Measurements from ENCODE around the gene TRAF7. TPM values are rescaled to one million over a fixed set of nuclear protein-coding genes. Genes with fewer than 3 reads are reported as not detected.
"Not testable (repeated sequence)": the region's sequence is repeated elsewhere in the genome, so short reads cannot be mapped to it uniquely, and the experiment has no call there.

Gene TRAF7
- total RNA-seq, 1 experiment from 2014 or later = 44.9 TPM

- BruUV-seq (replicated peaks); H3K4me2 ChIP-seq (ENCODE audit: low read length); H3K4me3 ChIP-seq (ENCODE audit: low read length); H3K9me2 ChIP-seq (replicated peaks; ENCODE audit: low read length); H3K79me2 ChIP-seq (ENCODE audit: low read length); H3K9me3 ChIP-seq (ENCODE audit: low read length); H3K27ac ChIP-seq (ENCODE audit: low read length); CTCF ChIA-PET; H2AFZ ChIP-seq (ENCODE audit: low read length); ATAC-seq; H3K9ac ChIP-seq (ENCODE audit: low read length); DNase-seq; H3K4me1 ChIP-seq (ENCODE audit: insufficient read depth, low read length); H3K36me3 ChIP-seq (ENCODE audit: low read depth, low read length); intact Hi-C loops (cut with micrococcal nuclease); H3K27me3 ChIP-seq (ENCODE audit: low read length); H3F3A ChIP-seq (ENCODE audit: low read length, unreplicated experiment); H4K20me1 ChIP-seq (ENCODE audit: low read length): not testable (repeated sequence)
- POLR2A ChIA-PET (ENCODE audit: unreplicated experiment) = interaction anchor here (0.6 kb wide), 1 partner anchor 31 kb away, joined by 3 read pairs; no protein-coding TSS in a partner anchor
Observed at GRCh38 chr16:2123706-2124376, 31.7 kb upstream of the TRAF7 start.

GRCh38 chr16:2124377-2124693 is 31.2 kb upstream of the TRAF7 start:
- H3K27ac ChIP-seq (ENCODE audit: low read length); H3K9ac ChIP-seq (ENCODE audit: low read length); POLR2A ChIA-PET (ENCODE audit: unreplicated experiment); H3K27me3 ChIP-seq (ENCODE audit: low read length); DNase-seq; H4K20me1 ChIP-seq (ENCODE audit: low read length); H3K9me3 ChIP-seq (ENCODE audit: low read length); H3K36me3 ChIP-seq (ENCODE audit: low read depth, low read length); ATAC-seq; H2AFZ ChIP-seq (ENCODE audit: low read length); H3K9me2 ChIP-seq (replicated peaks; ENCODE audit: low read length); H3K4me3 ChIP-seq (ENCODE audit: low read length); intact Hi-C loops (cut with micrococcal nuclease); H3K4me1 ChIP-seq (ENCODE audit: insufficient read depth, low read length); CTCF ChIA-PET; BruUV-seq (replicated peaks); H3F3A ChIP-seq (ENCODE audit: low read length, unreplicated experiment); H3K79me2 ChIP-seq (ENCODE audit: low read length); H3K4me2 ChIP-seq (ENCODE audit: low read length): not testable (repeated sequence)

GRCh38 chr16:2124694-2125444 is 30.7 kb upstream of the TRAF7 start:
- H3K27ac ChIP-seq (ENCODE audit: low read length); POLR2A ChIA-PET (ENCODE audit: unreplicated experiment); H3K9me3 ChIP-seq (ENCODE audit: low read length); H3K4me1 ChIP-seq (ENCODE audit: insufficient read depth, low read length); H3K36me3 ChIP-seq (ENCODE audit: low read depth, low read length); intact Hi-C loops (cut with micrococcal nuclease); H3K9me2 ChIP-seq (replicated peaks; ENCODE audit: low read length); H3K79me2 ChIP-seq (ENCODE audit: low read length); H2AFZ ChIP-seq (ENCODE audit: low read length); H3K4me2 ChIP-seq (ENCODE audit: low read length); CTCF ChIA-PET; H3F3A ChIP-seq (ENCODE audit: low read length, unreplicated experiment); H3K9ac ChIP-seq (ENCODE audit: low read length); BruUV-seq (replicated peaks); H4K20me1 ChIP-seq (ENCODE audit: low read length); H3K4me3 ChIP-seq (ENCODE audit: low read length); DNase-seq; H3K27me3 ChIP-seq (ENCODE audit: low read length); ATAC-seq: not testable (repeated sequence)

- H3F3A ChIP-seq (ENCODE audit: low read length, unreplicated experiment); POLR2A ChIA-PET (ENCODE audit: unreplicated experiment); ATAC-seq; H3K4me2 ChIP-seq (ENCODE audit: low read length); H4K20me1 ChIP-seq (ENCODE audit: low read length); H3K36me3 ChIP-seq (ENCODE audit: low read depth, low read length); H3K4me1 ChIP-seq (ENCODE audit: insufficient read depth, low read length); H3K4me3 ChIP-seq (ENCODE audit: low read length); DNase-seq; BruUV-seq (replicated peaks); H2AFZ ChIP-seq (ENCODE audit: low read length); H3K9me2 ChIP-seq (replicated peaks; ENCODE audit: low read length); H3K27ac ChIP-seq (ENCODE audit: low read length); intact Hi-C loops (cut with micrococcal nuclease); CTCF ChIA-PET; H3K27me3 ChIP-seq (ENCODE audit: low read length); H3K79me2 ChIP-seq (ENCODE audit: low read length); H3K9ac ChIP-seq (ENCODE audit: low read length); H3K9me3 ChIP-seq (ENCODE audit: low read length): not testable (repeated sequence)
Observed at GRCh38 chr16:2125609-2126008, 30.0 kb upstream of the TRAF7 start.

- H3K27me3 ChIP-seq (ENCODE audit: low read length); BruUV-seq (replicated peaks): not testable (repeated sequence)
Observed at GRCh38 chr16:2126161-2126743, 29.3 kb upstream of the TRAF7 start.

GRCh38 chr16:2126928-2127556 is 28.5 kb upstream of the TRAF7 start:
- DNase-seq; H3K27me3 ChIP-seq (ENCODE audit: low read length); H3K27ac ChIP-seq (ENCODE audit: low read length); H3K4me1 ChIP-seq (ENCODE audit: insufficient read depth, low read length); H3K9me2 ChIP-seq (replicated peaks; ENCODE audit: low read length); CTCF ChIA-PET; H2AFZ ChIP-seq (ENCODE audit: low read length); BruUV-seq (replicated peaks); POLR2A ChIA-PET (ENCODE audit: unreplicated experiment); intact Hi-C loops (cut with micrococcal nuclease); ATAC-seq; H4K20me1 ChIP-seq (ENCODE audit: low read length); H3K4me3 ChIP-seq (ENCODE audit: low read length); H3K9ac ChIP-seq (ENCODE audit: low read length); H3K4me2 ChIP-seq (ENCODE audit: low read length); H3K79me2 ChIP-seq (ENCODE audit: low read length); H3K36me3 ChIP-seq (ENCODE audit: low read depth, low read length); H3K9me3 ChIP-seq (ENCODE audit: low read length); H3F3A ChIP-seq (ENCODE audit: low read length, unreplicated experiment): not testable (repeated sequence)

More at GRCh38 chr16:2126161-2126743, 29.3 kb upstream of the TRAF7 start:
- H3K9ac ChIP-seq (ENCODE audit: low read length); H3K9me2 ChIP-seq (replicated peaks; ENCODE audit: low read length); H3K4me2 ChIP-seq (ENCODE audit: low read length); DNase-seq; H4K20me1 ChIP-seq (ENCODE audit: low read length); intact Hi-C loops (cut with micrococcal nuclease); H3K9me3 ChIP-seq (ENCODE audit: low read length); H3K79me2 ChIP-seq (ENCODE audit: low read length); H2AFZ ChIP-seq (ENCODE audit: low read length); H3K27ac ChIP-seq (ENCODE audit: low read length); H3K4me1 ChIP-seq (ENCODE audit: insufficient read depth, low read length); H3K36me3 ChIP-seq (ENCODE audit: low read depth, low read length); ATAC-seq; H3F3A ChIP-seq (ENCODE audit: low read length, unreplicated experiment); H3K4me3 ChIP-seq (ENCODE audit: low read length); CTCF ChIA-PET; POLR2A ChIA-PET (ENCODE audit: unreplicated experiment): not testable (repeated sequence)

All from PC-3 (cell line).